NK-92 (cell line): ENCODE results near the gene ADCY5.

Experiments used
- DNase-seq: peaks from one replicate; lab custom pipeline; 2025; ENCODE audit not compliant: unreplicated experiment; lab: John Stamatoyannopoulos, UW

ADCY5 gene

DNA sequence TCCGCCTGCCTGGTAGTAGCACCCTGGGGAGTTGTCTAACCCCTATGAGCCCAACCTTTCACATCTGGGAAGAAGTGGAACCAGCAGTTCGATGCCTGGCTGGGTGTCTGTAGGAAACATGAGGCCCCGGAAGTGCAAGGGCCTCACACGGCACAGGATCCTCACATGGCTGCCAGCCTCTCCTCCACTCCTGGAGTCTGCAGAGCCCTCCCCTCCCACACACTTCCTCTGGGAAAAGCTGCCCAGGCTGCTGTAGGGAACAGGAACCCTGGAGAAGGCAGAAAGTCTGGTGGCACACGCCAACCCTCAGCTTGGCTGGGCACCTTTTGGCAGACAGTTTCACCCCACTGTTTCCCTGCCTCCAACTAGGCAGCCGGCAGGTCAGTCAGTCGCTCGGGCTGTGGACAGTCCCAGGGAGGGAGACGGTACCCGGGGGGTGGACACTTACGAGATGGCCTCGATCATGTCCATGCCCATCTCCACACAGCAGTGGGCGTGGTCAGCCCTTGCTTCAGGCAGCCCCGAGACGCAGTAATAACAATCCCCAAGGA, 118.4 kb downstream of the ADCY5 start:
- no peak for DNase-seq

DNA sequence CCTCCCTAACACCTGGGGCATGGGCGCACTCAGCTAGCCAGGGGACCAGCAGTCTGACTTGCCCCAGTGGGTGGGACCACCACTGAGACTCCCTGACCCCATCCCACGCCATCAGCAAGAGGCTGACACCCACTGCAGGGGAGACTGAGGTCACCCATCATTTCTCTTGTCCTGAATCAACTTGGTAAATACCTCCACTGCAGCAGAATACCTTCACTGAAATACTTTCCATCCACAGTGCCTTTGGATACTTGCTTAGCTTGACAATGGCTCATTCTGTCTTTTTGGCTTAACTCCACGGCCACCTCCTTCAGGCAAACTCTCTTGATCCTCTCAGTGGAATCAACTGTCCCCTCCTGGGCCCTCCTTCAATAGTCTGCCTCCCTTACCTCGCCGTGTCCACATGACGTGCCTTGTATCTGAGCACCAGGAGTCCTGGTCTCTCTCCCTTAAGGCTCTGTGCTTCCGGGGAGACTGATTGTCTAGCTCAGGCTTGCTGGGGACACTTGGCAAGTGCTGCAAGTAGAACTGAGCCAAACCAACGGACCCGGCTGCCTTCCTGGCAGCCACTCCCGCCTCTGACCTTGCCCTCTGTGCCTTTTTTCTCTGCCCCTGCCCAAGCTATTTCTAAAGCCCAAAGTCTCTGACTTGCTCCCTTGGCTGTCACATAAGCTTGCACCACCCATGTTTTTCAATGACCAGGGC, 119.1 kb downstream of the ADCY5 start:
- no peak for DNase-seq

DNA sequence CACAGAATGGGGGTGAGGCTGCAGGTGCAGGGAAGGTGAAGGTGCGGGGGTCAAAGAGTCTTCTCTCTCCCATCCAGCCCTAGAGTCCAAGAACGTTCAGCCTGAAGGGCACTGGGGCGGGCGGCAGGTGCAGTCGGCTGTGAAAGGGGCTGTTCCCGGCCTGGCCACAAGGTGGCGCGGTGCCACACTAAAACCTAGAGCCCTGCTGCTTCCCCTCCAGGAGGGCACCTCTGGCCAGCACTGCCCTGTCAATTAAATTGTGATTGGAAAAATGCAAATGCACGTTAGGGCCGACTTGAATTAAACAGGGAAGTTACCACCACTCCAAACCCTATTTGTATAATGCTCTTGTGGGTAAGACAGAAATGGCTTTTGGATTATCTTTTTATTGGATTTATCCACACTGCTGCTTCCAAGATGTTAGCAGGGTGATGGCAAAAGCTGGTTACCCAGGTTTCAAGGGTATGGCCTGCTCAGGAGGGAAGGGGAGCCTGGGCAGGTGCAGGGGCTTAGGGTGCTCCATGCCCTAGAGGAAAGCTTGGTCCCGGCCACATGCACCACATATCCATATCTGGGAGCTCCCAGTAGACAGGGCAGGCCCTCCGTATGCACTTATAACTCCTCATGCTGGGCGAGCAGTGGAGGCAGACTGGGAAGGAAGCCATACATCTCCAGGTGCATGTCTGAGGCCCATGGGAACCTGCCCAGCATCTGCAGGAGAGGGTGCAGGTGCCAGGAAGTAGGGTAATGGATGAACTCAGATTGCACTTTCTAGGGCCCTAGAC, 119.8 kb downstream of the ADCY5 start:
- DNase-seq: no peak

DNA sequence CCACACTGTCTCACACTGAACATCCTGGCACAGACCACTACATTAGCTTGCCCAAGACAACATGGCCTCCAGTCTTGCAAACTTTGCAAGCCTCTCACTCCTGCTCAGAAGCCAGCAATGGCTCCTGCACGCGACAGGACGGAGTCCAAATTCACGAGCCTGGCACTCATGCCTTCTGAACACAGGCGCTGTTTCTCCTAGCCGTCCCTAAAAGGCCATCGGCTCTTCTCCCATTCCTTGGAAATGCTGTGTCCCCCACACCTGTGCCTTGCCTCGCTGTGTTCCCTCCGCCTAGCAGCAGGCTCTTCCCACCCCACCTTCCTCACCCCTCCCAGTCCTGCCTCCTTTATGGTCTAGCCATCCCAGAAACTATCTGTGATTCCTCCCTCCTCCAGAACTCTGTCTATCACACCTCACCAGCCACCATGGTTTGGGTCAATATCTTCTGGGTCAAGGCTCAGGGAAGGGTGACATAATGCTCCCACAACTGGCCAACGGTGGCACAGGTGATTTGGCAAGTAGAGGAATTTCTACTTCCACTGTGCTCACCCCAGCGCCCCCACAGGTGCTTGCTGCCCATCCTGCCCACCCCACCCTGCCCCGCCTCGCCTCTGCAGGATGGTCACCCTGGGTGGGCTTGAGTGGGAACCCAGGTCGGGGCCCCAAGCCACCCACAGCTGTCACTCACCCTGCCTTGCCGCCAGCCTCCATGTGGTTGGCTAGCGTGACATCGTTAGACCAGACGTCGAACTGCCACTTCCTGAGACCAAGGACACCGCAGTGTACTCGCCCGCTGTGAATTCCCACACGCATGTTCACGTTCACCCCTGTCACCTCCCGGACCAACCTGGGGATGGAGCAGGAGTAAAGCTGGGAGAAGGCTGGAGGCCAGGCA, 120.7 kb downstream of the ADCY5 start:
- DNase-seq: no peak

DNA sequence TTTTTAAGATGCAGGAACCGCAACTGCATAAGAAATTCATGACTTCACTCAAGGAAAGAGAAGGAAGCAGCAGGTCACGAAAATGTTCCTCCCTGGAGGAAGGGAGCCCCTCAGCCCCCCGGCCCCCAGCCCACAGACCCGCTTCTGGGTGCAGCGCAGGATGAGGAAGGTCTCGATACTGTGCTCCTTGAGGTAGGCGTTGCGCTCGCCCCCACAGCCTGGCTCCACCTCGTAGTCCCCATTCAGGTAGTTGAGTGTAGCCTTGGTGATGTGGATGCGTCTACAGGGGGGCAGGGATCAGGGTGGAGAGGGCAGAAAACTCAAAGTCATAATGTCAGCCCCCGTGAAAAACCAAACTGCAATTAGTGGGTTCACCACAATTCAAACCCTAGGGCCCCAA, 121.4 kb downstream of the ADCY5 start:
- no peak for DNase-seq

DNA sequence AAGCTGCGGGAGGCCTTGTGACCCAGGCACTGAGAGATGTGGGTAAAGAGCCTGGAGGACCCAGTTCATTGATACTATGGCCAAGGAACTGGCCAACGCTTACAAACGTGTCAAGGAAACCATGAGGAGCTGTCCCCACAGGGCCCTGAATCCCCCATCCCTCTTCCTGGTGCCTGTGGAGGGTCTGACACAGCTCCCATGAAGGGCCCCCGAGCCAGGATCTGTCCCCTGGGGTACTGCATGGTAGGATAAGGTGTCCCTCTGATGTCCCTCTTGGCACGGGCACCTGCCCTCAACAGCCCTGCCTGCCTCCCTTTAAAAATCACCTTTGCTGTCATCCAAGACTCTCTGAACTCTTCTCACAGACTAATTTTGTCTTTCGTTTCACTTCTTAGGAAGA, 122.4 kb downstream of the ADCY5 start:
- DNase-seq: no peak

DNA sequence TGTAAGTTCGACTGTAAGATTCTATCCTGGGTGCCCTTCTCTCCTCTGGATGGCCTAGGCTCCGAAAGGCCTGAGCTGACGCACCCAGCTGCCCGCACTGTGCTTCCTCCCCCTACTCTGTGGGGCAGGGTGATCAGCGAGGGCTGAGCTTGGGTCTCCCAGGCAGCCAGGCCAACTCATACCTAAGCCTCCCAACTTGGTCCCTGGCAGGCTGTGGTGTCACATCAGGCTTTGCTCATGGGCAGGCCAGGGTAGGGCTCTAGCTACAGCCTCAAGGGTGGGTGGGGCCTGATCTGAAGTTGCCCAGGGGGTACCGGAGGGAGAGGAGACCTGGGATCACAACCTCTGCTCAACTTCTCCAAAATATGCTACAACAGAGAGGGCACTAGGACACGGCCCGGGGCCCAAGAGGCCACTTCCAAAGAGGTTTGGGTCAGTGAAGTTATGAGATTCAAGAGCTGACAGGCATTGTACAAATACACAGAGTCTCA, 123.1 kb downstream of the ADCY5 start:
- DNase-seq: no peak

DNA sequence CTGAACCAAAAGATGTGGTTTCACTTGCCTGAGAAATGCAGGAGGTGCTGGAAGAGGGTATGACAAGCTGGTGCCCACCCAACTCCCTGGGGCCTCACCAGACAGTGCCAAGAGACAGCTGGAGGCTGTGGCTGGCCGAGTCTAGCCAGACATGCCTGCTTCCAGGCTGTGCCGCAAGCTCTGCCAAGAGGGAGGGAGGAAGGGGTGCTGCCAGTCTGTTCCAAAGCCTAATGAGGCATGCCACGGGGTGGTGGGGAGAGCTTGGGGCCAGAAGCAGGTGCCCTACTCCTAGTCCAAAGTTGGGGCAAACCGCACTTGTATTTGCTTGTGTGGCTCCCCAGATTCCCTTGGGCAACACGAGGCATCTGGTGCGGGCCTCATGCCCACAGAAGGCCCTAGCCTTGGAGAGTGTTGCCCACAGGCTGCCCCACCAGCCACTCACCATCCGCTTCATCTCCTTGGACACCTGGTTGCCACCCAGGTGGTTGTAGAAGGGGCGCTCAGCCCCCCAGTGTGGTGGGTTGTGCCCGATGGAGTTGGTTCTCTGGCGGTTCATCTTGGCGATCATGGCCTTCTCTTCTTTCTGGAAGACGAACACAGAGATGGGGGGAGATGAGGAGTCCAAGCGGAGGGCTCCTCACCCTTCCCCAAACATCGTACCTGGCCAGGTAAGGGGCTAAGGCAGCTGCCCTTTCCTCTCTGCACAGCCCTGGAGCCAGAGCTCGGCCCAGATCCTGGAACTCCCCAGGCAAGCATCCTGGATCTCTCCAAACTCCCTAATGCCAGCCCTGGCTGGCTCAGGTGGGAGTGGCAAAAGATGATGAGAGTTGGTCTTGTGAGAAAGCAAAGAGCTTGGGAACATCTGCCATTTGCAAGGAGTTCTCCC, 123.8 kb downstream of the ADCY5 start:
- DNase-seq: no peak

DNA sequence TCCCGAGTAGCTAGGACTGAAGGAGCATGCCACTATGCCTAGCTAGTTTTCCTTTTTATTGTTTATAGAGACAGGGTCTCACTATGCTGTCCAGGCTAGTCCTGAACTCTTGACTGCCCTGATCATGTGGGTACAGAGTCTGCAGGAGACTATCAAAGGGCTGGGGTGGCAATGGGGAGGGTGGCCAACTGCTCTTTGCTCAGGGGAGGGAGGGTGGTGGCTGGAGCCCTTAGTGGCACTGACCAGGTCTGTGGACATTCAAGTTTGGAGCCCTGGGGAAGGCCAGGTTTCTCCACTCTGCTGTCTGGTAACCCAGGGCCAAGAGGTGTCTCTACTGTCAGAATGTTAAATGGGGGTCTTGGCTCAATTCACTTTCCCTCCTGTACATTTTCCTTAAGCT, 125.1 kb downstream of the ADCY5 start:
- DNase-seq: no peak

DNA sequence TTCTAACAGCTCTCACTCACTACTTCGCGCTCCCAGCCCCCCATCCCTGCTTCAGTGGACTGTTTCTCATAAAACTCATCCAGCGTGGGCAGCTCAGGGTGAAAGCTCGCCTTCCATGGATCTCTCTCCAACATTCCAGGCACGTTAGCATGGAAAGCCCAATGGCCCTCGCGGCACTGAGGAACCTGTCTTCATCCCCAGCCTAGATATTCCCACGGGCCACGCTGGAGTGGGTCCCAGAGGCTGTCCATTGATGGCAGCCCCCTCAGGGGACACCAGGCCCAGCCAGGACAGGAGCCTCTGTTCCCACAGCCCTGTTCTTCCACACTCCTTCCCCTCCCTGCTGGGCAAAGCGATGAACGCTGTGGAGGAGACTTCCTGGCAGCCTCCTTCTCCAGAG, 126.0 kb downstream of the ADCY5 start:
- DNase-seq: no peak

DNA sequence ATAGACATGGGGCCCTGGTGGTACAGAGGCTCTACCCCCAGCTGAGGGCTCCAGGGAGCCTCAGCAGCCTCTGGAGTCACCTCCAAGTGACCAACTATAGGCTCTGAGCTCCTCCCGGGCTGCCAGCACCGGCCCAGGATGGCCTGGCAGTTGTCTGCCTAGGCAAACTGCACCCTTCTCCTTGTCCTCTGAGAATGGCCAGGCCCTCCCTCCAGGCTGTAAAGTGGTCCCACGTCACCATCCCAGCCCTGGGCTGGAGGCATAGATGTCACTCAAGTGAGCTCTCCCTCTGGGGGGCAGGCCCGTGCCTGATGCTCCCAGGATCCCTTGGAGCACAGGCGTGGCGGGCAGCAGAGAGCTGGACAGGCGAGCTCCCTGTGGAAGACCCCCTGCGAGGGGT, 127.1 kb downstream of the ADCY5 start:
- DNase-seq: no peak

DNA sequence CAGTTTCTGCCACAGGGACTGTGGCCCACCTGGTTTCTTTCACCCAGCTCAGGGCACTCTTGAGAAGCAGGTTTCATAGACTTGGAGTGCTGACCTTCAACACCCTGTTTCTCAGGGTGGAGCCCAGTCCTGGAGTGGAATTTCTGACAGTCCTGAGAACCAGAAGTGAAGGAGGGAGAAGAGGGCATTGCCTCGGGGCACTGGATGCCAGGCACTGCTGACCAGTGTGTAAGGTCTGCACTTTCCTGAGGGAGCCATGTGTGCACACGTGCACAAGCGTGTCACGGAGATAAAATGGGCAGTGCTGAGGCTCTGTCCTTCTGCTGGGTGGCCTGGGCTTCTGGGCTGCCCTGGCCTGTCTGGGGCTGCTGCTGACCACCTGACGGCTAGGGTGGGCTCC, 128.7 kb downstream of the ADCY5 start:
- no peak for DNase-seq

DNA sequence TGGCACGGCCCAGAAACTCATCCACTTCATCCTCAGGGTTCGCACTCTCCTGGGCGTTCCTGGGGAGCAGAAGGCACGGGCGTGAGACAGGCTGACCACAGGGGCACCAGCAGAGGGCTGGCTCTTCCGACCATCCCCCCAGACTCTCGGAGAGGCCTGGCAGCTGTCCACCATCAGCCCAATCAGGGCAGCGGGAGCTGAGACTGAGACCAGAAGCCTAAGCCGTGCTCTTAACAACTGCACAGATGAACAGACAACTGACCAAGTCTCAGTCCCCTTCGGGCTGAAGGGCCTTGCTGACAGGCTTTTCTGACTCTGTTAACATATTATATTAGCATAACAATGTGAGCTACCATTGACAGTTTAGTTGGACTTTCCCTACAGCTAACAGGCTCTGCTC, 129.1 kb downstream of the ADCY5 start:
- DNase-seq: no peak

DNA sequence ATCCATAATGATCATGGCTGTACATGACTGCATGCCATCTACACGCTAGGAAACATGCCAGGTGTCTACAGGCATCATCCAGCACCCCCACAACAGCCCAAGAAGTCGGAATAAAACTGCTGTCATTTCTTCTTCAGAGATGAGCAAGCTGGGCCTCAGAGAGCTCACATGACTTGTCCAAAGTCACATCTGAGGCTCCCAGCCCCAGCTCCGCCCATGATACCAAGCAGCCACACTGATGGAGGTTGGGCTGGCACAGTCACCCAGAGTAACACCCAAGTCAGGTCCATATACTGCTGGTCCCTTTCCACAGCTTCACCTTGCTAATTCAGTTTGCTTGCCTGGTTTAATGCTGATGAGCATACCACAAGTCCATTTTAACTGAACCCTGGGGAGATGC, 130.5 kb downstream of the ADCY5 start:
- no peak for DNase-seq

DNA sequence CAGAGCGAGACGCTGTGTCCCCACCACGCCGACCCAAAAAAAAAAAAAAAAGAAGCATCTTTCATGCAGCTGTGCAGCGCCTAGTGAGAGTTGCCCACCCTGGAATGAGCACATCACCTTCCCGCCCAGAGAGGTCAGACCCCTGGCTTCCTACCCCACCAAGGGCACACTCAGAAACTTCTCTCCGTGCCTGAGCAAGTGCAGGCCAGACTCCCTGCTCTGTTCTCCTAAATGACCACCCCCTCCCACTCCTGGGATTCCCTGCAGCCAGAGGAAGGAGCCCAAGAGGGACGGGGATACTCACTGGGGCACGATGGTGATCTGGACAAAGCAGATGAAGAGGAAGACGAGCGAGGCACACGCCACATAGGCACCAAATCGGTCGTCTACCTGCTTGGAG, 131.2 kb downstream of the ADCY5 start:
- no peak for DNase-seq

DNA sequence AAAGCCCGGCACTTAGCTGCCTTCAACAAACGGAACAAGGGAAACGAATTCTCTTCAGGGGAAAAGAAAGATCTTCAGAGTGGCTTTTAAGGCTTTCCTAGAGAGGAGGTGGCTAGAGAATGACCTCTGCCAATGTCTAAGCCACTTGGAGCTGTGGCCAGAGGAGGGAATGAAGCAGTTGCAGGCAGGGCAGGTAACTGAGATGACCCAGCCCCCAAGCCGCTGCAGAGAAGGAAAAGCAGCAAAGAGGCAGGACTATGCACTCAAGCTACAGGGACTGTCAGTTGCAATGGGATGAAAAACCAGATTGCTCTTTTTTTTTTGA, 133.7 kb downstream of the ADCY5 start:
- no peak for DNase-seq

DNA sequence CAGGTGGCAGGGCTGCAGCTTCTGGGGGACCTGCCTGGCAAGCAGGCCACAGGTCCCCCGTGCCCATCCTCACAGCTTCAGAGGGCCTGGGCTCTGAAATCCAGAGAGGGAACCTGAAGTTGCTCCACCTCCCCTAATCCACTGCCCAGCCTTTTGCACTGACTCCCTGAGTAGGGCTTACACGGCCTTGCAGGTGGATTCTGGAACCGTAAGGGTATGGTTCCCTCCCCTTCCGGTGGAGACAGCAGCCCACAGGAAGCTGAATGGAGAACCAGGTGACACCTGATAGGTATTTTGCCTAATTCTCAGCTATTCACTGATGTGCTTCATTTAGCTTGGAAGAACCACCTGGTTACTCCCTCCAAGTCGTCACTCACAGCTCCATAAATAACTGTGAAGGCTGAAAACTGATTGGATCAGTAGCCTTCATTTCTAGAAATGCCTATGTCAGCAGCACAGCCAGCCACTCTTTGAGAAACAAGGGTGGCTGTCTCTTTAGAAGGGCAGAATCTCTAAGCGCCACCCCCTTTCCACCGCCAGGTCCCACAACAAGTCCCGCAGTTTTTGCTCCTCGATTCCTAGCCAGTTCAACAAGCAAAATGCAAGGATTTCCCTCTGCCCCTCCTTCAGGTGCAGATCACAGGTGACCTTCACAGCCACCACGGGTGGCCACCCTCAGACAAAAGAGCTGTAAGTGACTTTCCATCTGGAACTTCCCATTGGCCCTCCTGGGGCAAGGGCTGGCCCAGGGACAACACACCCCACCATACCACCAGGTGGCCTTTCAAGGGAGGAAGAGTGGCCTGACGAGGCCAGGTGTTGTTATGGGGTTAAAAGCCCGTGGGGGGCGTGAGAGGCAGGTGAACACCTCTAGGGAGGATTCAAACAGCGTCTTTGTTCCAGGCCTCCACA, 134.3 kb downstream of the ADCY5 start:
- DNase-seq: no peak

DNA sequence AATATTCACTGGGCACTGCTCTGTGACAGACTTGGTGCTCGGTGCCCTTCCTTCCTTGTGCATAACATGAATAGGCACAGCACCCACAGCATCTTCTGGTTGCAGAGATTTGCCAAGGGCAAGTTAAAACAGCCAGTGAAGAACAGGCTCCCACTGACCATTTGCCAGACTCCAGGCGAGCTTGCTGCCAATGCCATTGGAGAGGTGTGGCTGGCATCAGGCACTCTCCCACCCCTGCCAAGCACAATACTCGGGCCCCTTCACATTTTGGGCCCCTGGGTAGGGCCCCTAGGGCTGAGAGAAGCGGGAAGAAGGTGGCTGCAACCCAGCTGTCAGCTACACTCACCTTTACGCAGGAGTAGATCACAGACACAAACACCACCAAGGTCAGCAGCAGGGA, 135.0 kb downstream of the ADCY5 start:
- DNase-seq: no peak
